HS-27A (cell line): ENCODE data around the gene ZNF576.
"Not testable (repeated sequence)": the region's sequence is repeated elsewhere in the genome, so short reads cannot be mapped to it uniquely, and the experiment has no call there.

Source experiments
- DNase-seq: peaks from one replicate; pipeline ENCODE4 v3.0.0-alpha.2; 2012; ENCODE audit warnings: low read depth, missing footprints

ZNF576 gene

GRCh38 chr19:43599635-43600295 is 3.4 kb downstream of the ZNF576 start:
- no peak for DNase-seq

GRCh38 chr19:43600326-43600725 is 3.9 kb downstream of the ZNF576 start:
- DNase-seq, result not testable (repeated sequence)

- DNase-seq, result no peak
These were observed 9.6 kb downstream of the ZNF576 start for GRCh38 chr19:43605875-43606568.

- no peak for DNase-seq
These were observed 10.3 kb downstream of the ZNF576 start for GRCh38 chr19:43606569-43607229.

- DNase-seq, result no peak
These were observed 11.1 kb downstream of the ZNF576 start for GRCh38 chr19:43607238-43608205.

- DNase-seq, result no peak
These were observed 13.5 kb downstream of the ZNF576 start for GRCh38 chr19:43609872-43610271.

- no peak for DNase-seq
These were observed 14.1 kb downstream of the ZNF576 start for GRCh38 chr19:43610493-43610892.

GRCh38 chr19:43611788-43612187 is 15.4 kb downstream of the ZNF576 start, which contains the start of gene SRRM5:
SRRM5 (plus strand) TSS chr19:43612088; CDS start chr19:43612122, 34 bp downstream.
- DNase-seq, result no peak

GRCh38 chr19:43612374-43612773 is 16.0 kb downstream of the ZNF576 start:
- DNase-seq, result no peak

- no peak for DNase-seq
These were observed 19.9 kb downstream of the ZNF576 start for GRCh38 chr19:43616306-43616705.

- no peak for DNase-seq
These were observed 20.6 kb downstream of the ZNF576 start for GRCh38 chr19:43616954-43617353.

- DNase-seq, result peak; percentile 36
These were observed 22.5 kb downstream of the ZNF576 start for GRCh38 chr19:43618921-43619261.

- DNase-seq, result peak; percentile 72
These were observed 23.1 kb downstream of the ZNF576 start, which contains the start of gene ZNF428 for GRCh38 chr19:43619262-43620060. ZNF428 (minus strand) TSS chr19:43619629; CDS start chr19:43614304, 5,325 bp downstream.

- no peak for DNase-seq
These were observed 23.9 kb downstream of the ZNF576 start for GRCh38 chr19:43620061-43621001.

- no peak for DNase-seq
These were observed 25.7 kb downstream of the ZNF576 start for GRCh38 chr19:43622070-43622469.

- no peak for DNase-seq
These were observed 26.6 kb downstream of the ZNF576 start for GRCh38 chr19:43622956-43623355.

- DNase-seq, result no peak
These were observed 27.7 kb downstream of the ZNF576 start for GRCh38 chr19:43623889-43624670.

- DNase-seq, result no peak
These were observed 28.5 kb downstream of the ZNF576 start for GRCh38 chr19:43624933-43625332.
